D721Med (cell line): ENCODE measurements around the gene MGST3.

Source experiments
- DNase-seq: peaks from one replicate; pipeline ENCODE4 v3.0.0; 2011; ENCODE audit warnings: low spot score; ENCODE audit not compliant: insufficient read length
- FAIRE-seq: peaks from 2 replicates; lab custom pipeline; 2011; peaks lifted over from hg19 to GRCh38; lab: Jason Lieb, UNC
- CTCF ChIP-seq: IDR thresholded peaks from 2 replicates; pipeline ENCODE4 v1.5.1; 2012; ENCODE audit warnings: mild to moderate bottlenecking, control low read depth; ENCODE audit not compliant: insufficient read depth; ENCODE audit errors: missing control alignments

The MGST3 gene

GRCh38 chr1:165659581-165659895 lies 28.5 kb downstream of the MGST3 start:
- no peak for FAIRE-seq
- DNase-seq = no peak
- no peak for TF ChIP-seq CTCF

GRCh38 chr1:165661703-165662102 lies 30.7 kb downstream of the MGST3 start:
- DNase-seq = no peak
- FAIRE-seq = no peak
- no peak for TF ChIP-seq CTCF

- DNase-seq (no peak), FAIRE-seq (no peak)
- no peak for TF ChIP-seq CTCF
Observed at GRCh38 chr1:165662186-165662585, 31.2 kb downstream of the MGST3 start.

GRCh38 chr1:165666152-165666825 lies 35.3 kb downstream of the MGST3 start:
- FAIRE-seq (peak; percentile 11), DNase-seq (no peak)
- no peak for TF ChIP-seq CTCF

GRCh38 chr1:165668184-165668583 lies 37.1 kb downstream of the MGST3 start:
- FAIRE-seq (no peak), DNase-seq (no peak)
- TF ChIP-seq CTCF = no peak

- no peak for DNase-seq
- FAIRE-seq = peak; percentile 32
- TF ChIP-seq CTCF = no peak
Observed at GRCh38 chr1:165671526-165671925, 40.5 kb downstream of the MGST3 start.

- no peak for TF ChIP-seq CTCF
- DNase-seq (no peak), FAIRE-seq (no peak)
Observed at GRCh38 chr1:165674599-165674998, 43.6 kb downstream of the MGST3 start.
